B cell (primary cell): ENCODE measurements around the gene SH3D19. TPM values are rescaled to one million over a fixed set of nuclear protein-coding genes. Genes with fewer than 3 reads are reported as not detected.

Source experiments
- ATAC-seq: fragments of 200-7000 bp; cut with Tn5 transposase; one replicate; pipeline ENCODE4 v1.10.0; 2021; ENCODE audit warnings: low read depth, mild to moderate bottlenecking, moderate number of reproducible peaks, moderate library complexity
- CTCF ChIA-PET: fragments of 350-600 bp; sonication (Branson Sonifier 250); formaldehyde crosslinking; loops from one replicate; lab custom pipeline; 2021; ENCODE audit warnings: antibody characterized with exemption, inconsistent platforms; lab: Charles Lee
- POLR2A ChIA-PET: fragments of 350-600 bp; sonication (Branson Sonifier 250); formaldehyde crosslinking; loops from one replicate; lab custom pipeline; 2021; ENCODE audit warnings: antibody characterized with exemption; lab: Charles Lee
- DNase-seq: peaks from one replicate; pipeline ENCODE4 v3.0.0; 2013
- H2AFZ ChIP-seq: 2 replicates; pipeline ENCODE4 v1.6.1; 2012; ENCODE audit warnings: mild to moderate bottlenecking, low read depth, low read length; ENCODE audit not compliant: insufficient read depth, poor library complexity, severe bottlenecking
- H3K27ac ChIP-seq, 2 donors: 1 replicate in 1 of 2; 2 replicates in 1 of 2; pipeline ENCODE4 v1.5.1; 2012 to 2013; ENCODE audit warnings: low read length in 2 of 2, mild to moderate bottlenecking in 2 of 2, moderate library complexity in 1 of 2
- H3K27me3 ChIP-seq, 4 experiments: fragments of 200-600 bp in 1 of 4; sonication (generic) in 1 of 4; replicated peaks in 1 of 4; 1 replicate in 2 of 4; 2 replicates in 2 of 4; pipeline versions ENCODE4 v1.6.1 to v1.7.0; 2013 to 2016; ENCODE audit warnings: low read length in 3 of 4, mild to moderate bottlenecking in 2 of 4, mixed read lengths in 1 of 4, moderate library complexity in 1 of 4; ENCODE audit not compliant: insufficient read depth in 4 of 4, control insufficient read depth in 3 of 4; ENCODE audit errors: control extremely low read depth in 1 of 4
- H3K36me3 ChIP-seq, 2 experiments: replicated peaks in 1 of 2; 1 replicate in 1 of 2; 2 replicates in 1 of 2; pipeline versions ENCODE4 v1.6.1 to v1.7.1; 2013; ENCODE audit warnings: low read length in 1 of 2; ENCODE audit not compliant: insufficient read depth in 2 of 2, control insufficient read depth in 1 of 2; ENCODE audit errors: control extremely low read depth in 1 of 2, extremely low read depth in 1 of 2
- H3K4me1 ChIP-seq, 2 donors: fragments of 200-600 bp in 1 of 2; sonication (generic) in 1 of 2; 1 replicate in 1 of 2; 2 replicates in 1 of 2; pipeline versions ENCODE4 v1.5.1 to v1.6.1; 2013 to 2017; ENCODE audit warnings: low read length in 2 of 2; ENCODE audit not compliant: control insufficient read depth in 2 of 2, insufficient read depth in 2 of 2
- H3K4me2 ChIP-seq: replicated peaks from 2 replicates; pipeline ENCODE3; 2012; ENCODE audit warnings: mild to moderate bottlenecking, low read depth, low read length; ENCODE audit not compliant: poor library complexity, severe bottlenecking
- H3K4me3 ChIP-seq, 5 experiments: fragments of 200-600 bp in 1 of 5; sonication (generic) in 1 of 5; 1 replicate in 3 of 5; 2 replicates in 2 of 5; pipeline versions ENCODE4 v1.5.1 to v1.7.0; 2011 to 2016; ENCODE audit warnings: low read length in 4 of 5, mild to moderate bottlenecking in 4 of 5, low read depth in 2 of 5, control low read depth in 1 of 5, moderate library complexity in 1 of 5; ENCODE audit not compliant: insufficient read depth in 1 of 5; ENCODE audit errors: control extremely low read depth in 1 of 5, extremely low read depth in 1 of 5
- H3K79me2 ChIP-seq: fragments of 200-600 bp; sonication (generic); one replicate; pipeline ENCODE4 v1.6.0; 2016; ENCODE audit warnings: low read length; ENCODE audit not compliant: control insufficient read depth, insufficient read depth
- H3K9ac ChIP-seq: fragments of 200-600 bp; sonication (generic); 2 replicates; pipeline ENCODE4 v1.6.1; 2017; ENCODE audit warnings: mild to moderate bottlenecking, low read length, moderate library complexity
- H3K9me3 ChIP-seq, 3 donors: one replicate each; pipeline versions ENCODE4 v1.6.1 to v1.7.1; 2013; ENCODE audit warnings: low read length in 2 of 3; ENCODE audit not compliant: control insufficient read depth in 2 of 3, insufficient read depth in 1 of 3; ENCODE audit errors: control extremely low read depth in 1 of 3
- H4K20me1 ChIP-seq: 2 replicates; pipeline ENCODE4 v1.6.0; 2012; ENCODE audit warnings: mild to moderate bottlenecking, low read length; ENCODE audit not compliant: insufficient read depth, control insufficient read depth, poor library complexity, severe bottlenecking
- H3K27ac Mint-ChIP-seq: one replicate; pipeline ENCODE4 v1.8.0; 2021; ENCODE audit warnings: mixed read lengths
- H3K27me3 Mint-ChIP-seq: one replicate; pipeline ENCODE4 v1.8.0; 2021; ENCODE audit warnings: mixed read lengths
- H3K4me1 Mint-ChIP-seq: one replicate; pipeline ENCODE4 v1.8.0; 2021; ENCODE audit warnings: mixed read lengths
- H3K4me3 Mint-ChIP-seq: one replicate; pipeline ENCODE4 v1.8.0; 2021; ENCODE audit warnings: mixed read lengths
- H3K9me3 Mint-ChIP-seq: one replicate; pipeline ENCODE4 v1.8.0; 2022; ENCODE audit warnings: mixed read lengths; ENCODE audit not compliant: insufficient read depth
- CTCF ChIP-seq: fragments of 200-600 bp; IDR thresholded peaks from one replicate; pipeline ENCODE4 v1.8.0; 2022; ENCODE audit warnings: antibody characterized with exemption, mild to moderate bottlenecking
- EZH2 ChIP-seq: IDR thresholded peaks from 2 replicates; pipeline ENCODE4 v1.6.1; 2012; ENCODE audit warnings: borderline replicate concordance, low read depth, mild to moderate bottlenecking, moderate library complexity, low read length; ENCODE audit not compliant: insufficient read depth, poor library complexity, severe bottlenecking
- WGBS: methylation state at CpG from one replicate; pipeline ENCODE4 v1.1.5; 2013; ENCODE audit warnings: missing lambda C conversion rate; ENCODE audit not compliant: insufficient coverage; 5-methylcytosine and 5-hydroxymethylcytosine counted together
- intact Hi-C: fragments of 100-400 bp; cut with micrococcal nuclease; formaldehyde crosslinking; loops from one replicate; pipeline ENCODE4 v1.10.0; 2022
- polyA plus RNA-seq: library from polyadenylated mRNA; depleted of rRNA; stranded (reverse); fragments of >200 nt; gene quantifications from 2 replicates; pipeline ENCODE4 v1.2.3, GENCODE V29; 2012
- total RNA-seq, 2 donors: library from RNA; stranded (reverse); fragments of 120-200 nt in 1 of 2; gene quantifications; 1 replicate in 1 of 2; 2 replicates in 1 of 2; pipeline versions ENCODE4 v1.2.3 to v1.2.4, GENCODE V29; 2013 to 2022

The SH3D19 gene
- total and polyA plus RNA-seq, 2 donors (not counting 1 experiment from before 2014, with no cell fraction given): 0.01 TPM; not detected in 1

- H4K20me1 ChIP-seq: no peaks in the 10 kb centered on the region
- POLR2A ChIA-PET: no interaction called here
- no peak overlapping the region for H2AFZ ChIP-seq
- H3K27ac Mint-ChIP-seq: no peak overlapping the region
- no peaks in the 10 kb centered on the region for H3K9me3 Mint-ChIP-seq
- DNase-seq: no peak
- no peaks in the 10 kb centered on the region for H3K36me3 ChIP-seq
- no peaks in the 10 kb centered on the region for H3K4me1 Mint-ChIP-seq
- no peaks in the 10 kb centered on the region for H3K27me3 ChIP-seq
- H3K9me3 ChIP-seq: peaks cover 0 to 1% (median 0%) of the 10 kb centered on the region in 3 donors
- no peak overlapping the region for H3K9ac ChIP-seq
- no peak overlapping the region for H3K27ac ChIP-seq
- TF ChIP-seq EZH2 (no peak), CTCF (no peak)
- ATAC-seq: no peak
- no peaks in the 10 kb centered on the region for H3K27me3 Mint-ChIP-seq
- intact Hi-C loops: loop anchor here (1.0 kb wide), 1 partner anchor 38 kb away; no protein-coding TSS in a partner anchor
- CTCF ChIA-PET: no interaction called here
- no peaks in the 10 kb centered on the region for H3K79me2 ChIP-seq
- H3K4me3 ChIP-seq: no peak overlapping the region
- WGBS: 97% methylated on average over 5 of the region's 5 CpGs
- no peaks in the 10 kb centered on the region for H3K4me1 ChIP-seq
- no peak overlapping the region for H3K4me2 ChIP-seq
- H3K4me3 Mint-ChIP-seq: no peak overlapping the region
Measured at GRCh38 chr4:151250706-151251105, 74.7 kb downstream of the SH3D19 start.

GRCh38 chr4:151248519-151248918 is 76.9 kb downstream of the SH3D19 start:
- Mint-ChIP-seq H3K27ac (no peak overlapping the region), H3K4me3 (no peak overlapping the region), H3K27me3 (no peaks in the 10 kb centered on the region), H3K9me3 (no peaks in the 10 kb centered on the region), H3K4me1 (no peaks in the 10 kb centered on the region)
- DNase-seq: no peak
- Histone ChIP-seq H4K20me1 (no peaks in the 10 kb centered on the region), H3K36me3 (no peaks in the 10 kb centered on the region), H3K27ac (no peak overlapping the region), H3K4me2 (no peak overlapping the region), H3K79me2 (no peaks in the 10 kb centered on the region), H3K27me3 (no peaks in the 10 kb centered on the region), H3K4me1 (no peaks in the 10 kb centered on the region), H2AFZ (no peak overlapping the region), H3K9me3 (no peaks in the 10 kb centered on the region), H3K9ac (no peak overlapping the region), H3K4me3 (no peak overlapping the region)
- ChIA-PET POLR2A (no interaction called here), CTCF (no interaction called here)
- no peak for ATAC-seq
- intact Hi-C loops: no loop called here
- TF ChIP-seq EZH2 (no peak), CTCF (no peak)
- 100% methylated on average over 1 of the region's 2 CpGs for WGBS
